ENCODE data around the gene PTP4A2.

PTP4A2 gene

GRCh38 chr1:31938184-31938975 lies at the start of gene PTP4A2:
TSS of gene PTP4A2 (minus strand) at chr1:31938368. CDS start at chr1:31919065, 19,303 bp downstream.
- DNase-seq = peak; percentile 84 to 94

- no peak for DNase-seq
Measured at GRCh38 chr1:31987135-31987619, 49.0 kb upstream of the PTP4A2 start.

GRCh38 chr1:31985430-31985829 lies 47.3 kb upstream of the PTP4A2 start:
- DNase-seq = no peak

GRCh38 chr1:31984419-31985347 lies 46.5 kb upstream of the PTP4A2 start:
- no peak for DNase-seq

- no peak for DNase-seq
Measured at GRCh38 chr1:31981972-31982371, 43.8 kb upstream of the PTP4A2 start.

- no peak for DNase-seq
Measured at GRCh38 chr1:31981456-31981839, 43.3 kb upstream of the PTP4A2 start.

- DNase-seq = no peak
Measured at GRCh38 chr1:31980835-31981455, 42.8 kb upstream of the PTP4A2 start.

- DNase-seq = no peak
Measured at GRCh38 chr1:31978843-31979400, 40.8 kb upstream of the PTP4A2 start.

GRCh38 chr1:31977385-31978131 lies 39.4 kb upstream of the PTP4A2 start:
- no peak for DNase-seq

GRCh38 chr1:31976401-31976800 lies 38.2 kb upstream of the PTP4A2 start:
- DNase-seq = no peak

GRCh38 chr1:31970873-31971272 lies 32.7 kb upstream of the PTP4A2 start:
- DNase-seq = no peak

GRCh38 chr1:31961536-31961935 lies 23.4 kb upstream of the PTP4A2 start:
- DNase-seq = no peak

GRCh38 chr1:31959521-31960340 lies 21.6 kb upstream of the PTP4A2 start:
- DNase-seq = no peak

- no peak for DNase-seq
Measured at GRCh38 chr1:31957701-31958674, 19.8 kb upstream of the PTP4A2 start.

GRCh38 chr1:31955917-31956736 lies 18.0 kb upstream of the PTP4A2 start:
- no peak for DNase-seq

- no peak for DNase-seq
Measured at GRCh38 chr1:31954607-31955283, 16.6 kb upstream of the PTP4A2 start.

GRCh38 chr1:31952825-31953220 lies 14.7 kb upstream of the PTP4A2 start:
- no peak for DNase-seq

- DNase-seq = no peak
Measured at GRCh38 chr1:31951276-31951675, 13.1 kb upstream of the PTP4A2 start.

Measured in NCI-H1930 (cell line).